ENCODE data around the gene PLEKHF1.

Gene PLEKHF1

DNA sequence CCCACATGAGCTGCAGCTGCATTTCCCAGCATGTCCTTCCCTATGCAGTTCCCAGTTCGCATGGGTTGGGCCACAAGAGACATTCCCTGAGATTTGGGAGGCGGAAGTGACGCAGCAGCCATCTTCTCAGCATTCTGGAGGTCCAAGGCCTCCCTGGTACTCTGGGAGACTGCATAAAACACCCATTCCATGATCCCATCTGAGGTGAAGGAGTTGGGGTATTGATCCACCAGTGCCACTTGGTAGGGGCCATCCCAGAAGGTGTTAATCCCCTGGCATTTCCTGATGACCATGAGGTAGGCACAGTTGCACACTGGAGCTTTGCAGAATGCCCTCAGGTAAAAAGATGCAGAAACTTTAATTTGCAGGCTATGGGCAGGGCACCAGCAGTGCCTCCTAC, 33.8 kb upstream of the PLEKHF1 start:
- no peaks in the 10 kb centered on the region for H3K27me3 ChIP-seq (ENCODE audit: control insufficient read depth, low read length)
- no peak overlapping the region for H3K4me3 ChIP-seq (ENCODE audit: low read length)
- H3K36me3 ChIP-seq (ENCODE audit: control insufficient read depth, low read length): no peaks in the 10 kb centered on the region
- peaks cover 13% of the 10 kb centered on the region for H3K4me1 ChIP-seq (ENCODE audit: control insufficient read depth, low read length)
- H3K4me2 ChIP-seq (ENCODE audit: low read length): no peak overlapping the region
- TF ChIP-seq EZH2phosphoT487 (IDR thresholded peaks at IDR 0.05; ENCODE audit: borderline replicate concordance, low read length): no peak
- no peak for TF ChIP-seq CTCF (IDR thresholded peaks at IDR 0.05; ENCODE audit: low read depth, low read length, poor library complexity, severe bottlenecking)
- no peaks in the 10 kb centered on the region for H3K9me2 ChIP-seq (replicated peaks; ENCODE audit: control insufficient read depth, low read length)
- H3F3A ChIP-seq (ENCODE audit: control insufficient read depth, insufficient read depth): no peaks in the 10 kb centered on the region
- no peaks in the 10 kb centered on the region for H3K9me3 ChIP-seq (ENCODE audit: control insufficient read depth, insufficient read depth, low read length)
- no peaks in the 10 kb centered on the region for H4K20me1 ChIP-seq (ENCODE audit: control insufficient read depth, insufficient read depth, low read depth, low read length)
- H3K79me2 ChIP-seq (ENCODE audit: control insufficient read depth, low read length): no peaks in the 10 kb centered on the region
- no peak overlapping the region for H3K27ac ChIP-seq (ENCODE audit: low read depth, low read length)

GRCh38 chr19:29634002-29634401, 31.3 kb upstream of the PLEKHF1 start:
- Histone ChIP-seq H3K4me2 (ENCODE audit: low read length) (no peak overlapping the region), H3K9me3 (ENCODE audit: control insufficient read depth, insufficient read depth, low read length) (no peaks in the 10 kb centered on the region), H3K4me1 (ENCODE audit: control insufficient read depth, low read length) (peaks cover 13% of the 10 kb centered on the region), H3K27ac (ENCODE audit: low read depth, low read length) (no peak overlapping the region), H4K20me1 (ENCODE audit: control insufficient read depth, insufficient read depth, low read depth, low read length) (no peaks in the 10 kb centered on the region), H3K36me3 (ENCODE audit: control insufficient read depth, low read length) (no peaks in the 10 kb centered on the region), H3F3A (ENCODE audit: control insufficient read depth, insufficient read depth) (no peaks in the 10 kb centered on the region), H3K4me3 (ENCODE audit: low read length) (no peak overlapping the region), H3K27me3 (ENCODE audit: control insufficient read depth, low read length) (no peaks in the 10 kb centered on the region), H3K79me2 (ENCODE audit: control insufficient read depth, low read length) (no peaks in the 10 kb centered on the region), H3K9me2 (replicated peaks; ENCODE audit: control insufficient read depth, low read length) (no peaks in the 10 kb centered on the region)
- TF ChIP-seq EZH2phosphoT487 (IDR thresholded peaks at IDR 0.05; ENCODE audit: borderline replicate concordance, low read length): no peak
- TF ChIP-seq CTCF (IDR thresholded peaks at IDR 0.05; ENCODE audit: low read depth, low read length, poor library complexity, severe bottlenecking): no peak

- Histone ChIP-seq H3K27me3 (ENCODE audit: control insufficient read depth, low read length) (no peaks in the 10 kb centered on the region), H3F3A (ENCODE audit: control insufficient read depth, insufficient read depth) (no peaks in the 10 kb centered on the region), H3K9me2 (replicated peaks; ENCODE audit: control insufficient read depth, low read length) (no peaks in the 10 kb centered on the region), H3K4me2 (ENCODE audit: low read length) (no peak overlapping the region), H3K4me3 (ENCODE audit: low read length) (no peak overlapping the region), H3K36me3 (ENCODE audit: control insufficient read depth, low read length) (no peaks in the 10 kb centered on the region), H3K27ac (ENCODE audit: low read depth, low read length) (no peak overlapping the region), H3K79me2 (ENCODE audit: control insufficient read depth, low read length) (no peaks in the 10 kb centered on the region), H3K9me3 (ENCODE audit: control insufficient read depth, insufficient read depth, low read length) (no peaks in the 10 kb centered on the region), H4K20me1 (ENCODE audit: control insufficient read depth, insufficient read depth, low read depth, low read length) (no peaks in the 10 kb centered on the region), H3K4me1 (ENCODE audit: control insufficient read depth, low read length) (peaks cover 13% of the 10 kb centered on the region)
- TF ChIP-seq CTCF (IDR thresholded peaks at IDR 0.05; ENCODE audit: low read depth, low read length, poor library complexity, severe bottlenecking) (no peak), EZH2phosphoT487 (IDR thresholded peaks at IDR 0.05; ENCODE audit: borderline replicate concordance, low read length) (no peak)
These were observed 30.7 kb upstream of the PLEKHF1 start for GRCh38 chr19:29634423-29635130.

Measured in DOHH2 (cell line).